GM12801 (cell line): ENCODE results near the gene CSNK1E.

Experiments used
- TF ChIP-seq, protein P1 (sequence below): IDR thresholded peaks from one replicate; pipeline ENCODE4 v1.5.1; 2011; ENCODE audit warnings: control low read depth; ENCODE audit not compliant: insufficient read length; ENCODE audit errors: extremely low read depth

Gene CSNK1E

GRCh38 chr22:38295863-38296262 lies 21.4 kb downstream of the CSNK1E start:
- TF ChIP-seq, protein P1, sequence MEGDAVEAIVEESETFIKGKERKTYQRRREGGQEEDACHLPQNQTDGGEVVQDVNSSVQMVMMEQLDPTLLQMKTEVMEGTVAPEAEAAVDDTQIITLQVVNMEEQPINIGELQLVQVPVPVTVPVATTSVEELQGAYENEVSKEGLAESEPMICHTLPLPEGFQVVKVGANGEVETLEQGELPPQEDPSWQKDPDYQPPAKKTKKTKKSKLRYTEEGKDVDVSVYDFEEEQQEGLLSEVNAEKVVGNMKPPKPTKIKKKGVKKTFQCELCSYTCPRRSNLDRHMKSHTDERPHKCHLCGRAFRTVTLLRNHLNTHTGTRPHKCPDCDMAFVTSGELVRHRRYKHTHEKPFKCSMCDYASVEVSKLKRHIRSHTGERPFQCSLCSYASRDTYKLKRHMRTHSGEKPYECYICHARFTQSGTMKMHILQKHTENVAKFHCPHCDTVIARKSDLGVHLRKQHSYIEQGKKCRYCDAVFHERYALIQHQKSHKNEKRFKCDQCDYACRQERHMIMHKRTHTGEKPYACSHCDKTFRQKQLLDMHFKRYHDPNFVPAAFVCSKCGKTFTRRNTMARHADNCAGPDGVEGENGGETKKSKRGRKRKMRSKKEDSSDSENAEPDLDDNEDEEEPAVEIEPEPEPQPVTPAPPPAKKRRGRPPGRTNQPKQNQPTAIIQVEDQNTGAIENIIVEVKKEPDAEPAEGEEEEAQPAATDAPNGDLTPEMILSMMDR: no peak

GRCh38 chr22:38295339-38295738 lies 21.9 kb downstream of the CSNK1E start:
- TF ChIP-seq, protein P1: no peak

DNA sequence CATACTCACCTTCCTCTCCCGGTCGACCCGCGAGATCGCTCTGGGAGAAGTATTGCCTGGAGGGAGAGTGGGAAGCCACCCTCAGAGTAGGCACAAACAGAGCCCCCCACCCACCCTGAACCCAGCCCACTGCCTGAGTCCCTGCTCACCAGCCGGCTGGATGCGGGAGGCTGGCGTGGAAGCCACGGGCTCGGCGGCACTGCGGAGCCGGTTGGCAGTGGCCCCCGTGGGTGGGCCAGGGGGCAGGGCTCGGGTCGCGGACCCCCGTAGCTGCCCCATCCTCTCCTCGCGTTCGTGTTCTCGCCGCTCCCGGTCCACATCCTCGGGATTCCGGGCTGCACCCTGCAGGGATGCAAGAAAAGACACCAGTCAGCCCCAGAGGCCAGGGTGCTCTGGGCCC lies 23.0 kb downstream of the CSNK1E start:
- TF ChIP-seq, protein P1: no peak

DNA sequence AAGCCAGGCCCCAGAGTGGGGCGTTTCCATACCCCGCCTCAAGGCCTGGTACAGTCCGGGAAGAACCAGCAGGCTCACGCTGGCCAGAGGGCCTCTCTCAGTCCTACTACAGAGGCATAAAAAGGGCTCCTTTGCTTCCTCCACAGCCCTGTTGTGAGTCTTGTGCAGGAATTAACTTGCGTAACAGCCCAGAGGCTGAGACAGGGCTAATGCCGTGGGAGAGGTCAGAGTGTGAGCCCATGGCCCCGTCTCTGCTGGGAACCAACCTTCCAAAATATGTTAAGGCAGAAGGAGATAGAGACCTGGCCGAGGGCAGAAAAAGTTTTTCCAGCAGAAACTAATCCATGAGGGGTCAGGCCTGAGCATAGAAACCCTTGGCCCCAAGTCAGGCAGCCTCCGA lies 24.5 kb downstream of the CSNK1E start:
- TF ChIP-seq, protein P1: no peak

DNA sequence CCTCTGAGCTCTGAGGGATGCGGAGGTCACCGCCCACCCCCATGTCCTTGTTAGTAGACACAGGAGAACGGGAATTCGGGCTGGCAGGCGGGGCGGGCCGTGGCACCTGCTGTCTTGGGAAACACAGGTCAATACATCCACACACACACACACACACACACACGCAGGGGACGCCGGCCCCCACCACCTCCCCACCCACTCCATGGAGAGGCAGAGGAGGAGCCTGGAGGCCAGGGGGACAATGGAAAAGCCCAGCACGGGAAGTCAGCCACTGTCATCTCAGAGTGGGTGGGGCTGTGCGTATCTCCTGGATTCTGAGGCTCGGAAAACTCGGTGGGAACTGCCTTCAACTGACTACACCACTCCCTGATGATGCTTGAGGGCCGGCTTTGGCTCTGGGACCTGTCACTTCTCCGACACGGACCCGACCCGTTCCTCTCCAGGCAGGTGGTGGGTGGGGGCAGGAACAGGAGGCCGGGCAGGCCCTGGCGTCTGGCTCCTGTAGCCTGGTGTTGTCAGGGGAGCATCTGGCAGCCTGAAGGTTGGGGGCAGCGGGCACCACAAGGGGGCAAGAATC lies 25.9 kb downstream of the CSNK1E start:
- TF ChIP-seq, protein P1: no peak

DNA sequence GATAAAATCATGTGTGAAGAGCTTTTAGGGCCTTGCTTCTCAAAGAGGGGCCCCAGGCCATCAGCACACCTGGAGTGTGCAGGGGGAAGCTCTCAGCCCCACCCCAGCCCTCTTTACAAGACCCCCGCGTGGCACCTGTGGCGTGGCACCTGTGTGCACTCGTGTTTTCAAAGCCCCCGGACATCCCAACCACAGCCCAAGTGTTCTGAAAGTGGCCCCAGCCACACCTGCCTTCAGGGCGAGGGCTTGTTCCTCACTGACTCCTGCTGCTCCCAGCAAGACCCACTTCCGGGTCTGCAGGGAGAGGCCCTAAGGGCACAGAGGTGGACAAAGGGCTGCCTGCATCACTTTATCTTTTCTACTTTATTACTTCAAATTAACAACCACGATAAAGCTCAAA lies 26.9 kb downstream of the CSNK1E start:
- TF ChIP-seq, protein P1: no peak

GRCh38 chr22:38289583-38290082 lies 27.6 kb downstream of the CSNK1E start:
- TF ChIP-seq, protein P1: no peak
